T47D (cell line): ENCODE results near the gene PEA15.
A peak's percentile ranks its signal among the peaks of the same experiment; 100 is the strongest.

Source experiments
- DNase-seq, 2 experiments: peaks; one replicate each; pipeline versions ENCODE4 v3.0.0 to v3.0.0-alpha.2; 2011 to 2012; ENCODE audit warnings: low read depth in 1 of 2, low spot score in 1 of 2
- JUND ChIP-seq: IDR thresholded peaks from 2 replicates; pipeline ENCODE4 v1.6.1; 2012; ENCODE audit warnings: low read depth
- in situ Hi-C: cut with HindIII; loops from 2 replicates; pipeline ENCODE4 v1.10.0; 2016; ENCODE audit warnings: low sequenced_read_pairs, low pct_unique_long_range_greater_than_20kb

PEA15 gene

GRCh38 chr1:160219062-160219929 is 14.1 kb downstream of the PEA15 start:
- in situ Hi-C loops: no loop called here
- TF ChIP-seq JUND: no peak
- DNase-seq: peak; percentile 67 to 80

- no peak for DNase-seq
- in situ Hi-C loops: no loop called here
- TF ChIP-seq JUND: no peak
Measured at GRCh38 chr1:160220301-160220700, 15.1 kb downstream of the PEA15 start.

- DNase-seq: no peak
- in situ Hi-C loops: no loop called here
- no peak for TF ChIP-seq JUND
Measured at GRCh38 chr1:160221089-160221488, 15.9 kb downstream of the PEA15 start.

- no peak for TF ChIP-seq JUND
- in situ Hi-C loops: no loop called here
- no peak for DNase-seq
Measured at GRCh38 chr1:160222546-160222945, 17.4 kb downstream of the PEA15 start.

GRCh38 chr1:160224606-160225005 is 19.4 kb downstream of the PEA15 start:
- in situ Hi-C loops: no loop called here
- no peak for TF ChIP-seq JUND
- DNase-seq: no peak

GRCh38 chr1:160225345-160225744 is 20.2 kb downstream of the PEA15 start:
- in situ Hi-C loops: no loop called here
- TF ChIP-seq JUND: no peak
- DNase-seq: no peak

- in situ Hi-C loops: no loop called here
- no peak for TF ChIP-seq JUND
- no peak for DNase-seq
Measured at GRCh38 chr1:160226623-160227022, 21.4 kb downstream of the PEA15 start.

GRCh38 chr1:160227034-160227433 is 21.9 kb downstream of the PEA15 start:
- TF ChIP-seq JUND: no peak
- no peak for DNase-seq

GRCh38 chr1:160227561-160227960 is 22.4 kb downstream of the PEA15 start:
- no peak for TF ChIP-seq JUND
- in situ Hi-C loops: no loop called here
- DNase-seq: no peak

More at GRCh38 chr1:160227034-160227433, 21.9 kb downstream of the PEA15 start:
- in situ Hi-C loops: no loop called here

- no peak for DNase-seq
- in situ Hi-C loops: no loop called here
- TF ChIP-seq JUND: no peak
Measured at GRCh38 chr1:160228431-160228830, 23.2 kb downstream of the PEA15 start.

- TF ChIP-seq JUND: no peak
- in situ Hi-C loops: no loop called here
- no peak for DNase-seq
Measured at GRCh38 chr1:160232911-160233310, 27.7 kb downstream of the PEA15 start.

GRCh38 chr1:160236806-160237205 is 31.6 kb downstream of the PEA15 start:
- no peak for TF ChIP-seq JUND
- in situ Hi-C loops: no loop called here
- no peak for DNase-seq

GRCh38 chr1:160237558-160237957 is 32.4 kb downstream of the PEA15 start:
- no peak for TF ChIP-seq JUND
- in situ Hi-C loops: no loop called here
- DNase-seq: no peak

- DNase-seq: no peak
- in situ Hi-C loops: no loop called here
Measured at GRCh38 chr1:160238408-160238807, 33.2 kb downstream of the PEA15 start.

More at GRCh38 chr1:160238408-160238807, 33.2 kb downstream of the PEA15 start:
- no peak for TF ChIP-seq JUND
